Natural killer cell (primary cell): ENCODE measurements around the gene TUBE1. TPM values are rescaled to one million over a fixed set of nuclear protein-coding genes. Genes with fewer than 3 reads are reported as not detected.

Source experiments
- ATAC-seq, 3 donors: fragments of 150-1000 bp in 2 of 3; fragments of 200-7000 bp in 1 of 3; cut with Tn5 transposase; 1 replicate in 1 of 3; 2 replicates in 2 of 3; pipeline ENCODE4 v1.10.0; 2021; ENCODE audit warnings: mild to moderate bottlenecking in 2 of 3, moderate library complexity in 2 of 3
- DNase-seq, 2 donors: peaks; one replicate each; pipeline versions ENCODE4 v3.0.0 to v3.0.0-alpha.2; 2013 to 2021; ENCODE audit warnings: mixed read lengths in 1 of 2
- H3K27ac ChIP-seq: one replicate; pipeline ENCODE4 v1.5.1; 2013; ENCODE audit warnings: mild to moderate bottlenecking, low read length
- H3K27me3 ChIP-seq: one replicate; pipeline ENCODE4 v1.6.1; 2013; ENCODE audit warnings: low read length; ENCODE audit not compliant: control insufficient read depth, insufficient read depth
- H3K36me3 ChIP-seq: one replicate; pipeline ENCODE4 v1.6.1; 2013; ENCODE audit warnings: low read length; ENCODE audit not compliant: control insufficient read depth, insufficient read depth
- H3K4me1 ChIP-seq: one replicate; pipeline ENCODE4 v1.6.1; 2013; ENCODE audit warnings: low read length; ENCODE audit not compliant: control insufficient read depth, insufficient read depth
- H3K4me3 ChIP-seq: one replicate; pipeline ENCODE4 v1.5.1; 2013; ENCODE audit warnings: low read length
- H3K9me3 ChIP-seq: one replicate; pipeline ENCODE4 v1.6.1; 2013; ENCODE audit warnings: low read length; ENCODE audit not compliant: control insufficient read depth, insufficient read depth
- H3K27ac Mint-ChIP-seq, 2 donors: one replicate each; pipeline ENCODE4 v1.8.0; 2022; ENCODE audit warnings: mild to moderate bottlenecking in 2 of 2, mixed read lengths in 2 of 2, moderate library complexity in 1 of 2
- H3K27me3 Mint-ChIP-seq, 2 donors: one replicate each; pipeline ENCODE4 v1.8.0; 2022; ENCODE audit warnings: low read depth in 2 of 2, mixed read lengths in 2 of 2
- H3K36me3 Mint-ChIP-seq: one replicate; pipeline ENCODE4 v1.8.0; 2022; ENCODE audit warnings: mixed read lengths
- H3K4me1 Mint-ChIP-seq, 2 donors: one replicate each; pipeline ENCODE4 v1.8.0; 2022; ENCODE audit warnings: mixed read lengths in 2 of 2
- H3K4me3 Mint-ChIP-seq: one replicate; pipeline ENCODE4 v1.8.0; 2022; ENCODE audit warnings: mild to moderate bottlenecking, moderate library complexity, mixed read lengths
- H3K9me3 Mint-ChIP-seq, 2 donors: one replicate each; pipeline ENCODE4 v1.8.0; 2022; ENCODE audit warnings: mixed read lengths in 2 of 2
- CTCF ChIP-seq: fragments of 200-600 bp; IDR thresholded peaks from one replicate; pipeline ENCODE4 v1.8.0; 2022; ENCODE audit warnings: antibody characterized with exemption
- WGBS: methylation state at CpG from one replicate; pipeline ENCODE4 v1.1.7; 2013; ENCODE audit warnings: missing lambda C conversion rate; ENCODE audit not compliant: insufficient coverage; 5-methylcytosine and 5-hydroxymethylcytosine counted together
- intact Hi-C: fragments of 100-400 bp; cut with micrococcal nuclease; formaldehyde crosslinking; loops from one replicate; pipeline ENCODE4 v1.14.2; 2022
- total RNA-seq, 4 donors: library from RNA; stranded (reverse); fragments of 120-200 nt in 1 of 4; gene quantifications; one replicate each; pipeline versions ENCODE4 v1.2.3 to v1.2.4, GENCODE V29; 2013 to 2022

TUBE1 gene
- total RNA-seq, 3 donors from 2014 or later (not counting 1 experiment from before 2014, with no cell fraction given): 15.6 to 31.2 (median 23.7) TPM

DNA sequence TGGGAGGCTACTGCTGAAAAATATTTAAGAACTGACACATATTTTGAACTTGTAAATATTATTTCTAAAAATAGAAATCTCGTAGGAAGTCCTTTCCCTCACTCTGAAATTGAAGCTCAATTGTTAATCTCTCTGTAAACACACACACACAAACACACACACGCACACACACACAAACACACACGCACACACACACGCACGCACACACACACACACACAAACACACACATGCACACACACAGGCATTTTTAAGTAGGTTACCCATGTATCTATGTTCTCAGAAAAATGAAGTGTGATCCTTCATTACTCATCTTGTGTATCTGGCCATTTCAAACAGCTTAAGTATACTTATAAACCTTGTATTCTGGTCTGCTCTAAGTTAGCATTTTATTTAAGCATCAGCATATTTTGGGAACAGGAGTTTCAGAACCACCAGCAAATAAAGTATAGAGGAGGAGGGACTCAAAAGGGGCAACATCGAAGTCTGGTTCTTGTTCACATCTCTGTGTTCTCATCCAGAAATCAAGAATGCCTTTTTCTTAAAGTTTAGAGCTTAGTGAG is 21.8 kb downstream of the TUBE1 start:
- H3K9me3 ChIP-seq: no peaks in the 10 kb centered on the region
- H3K9me3 Mint-ChIP-seq: no peaks in the 10 kb centered on the region
- H3K4me3 ChIP-seq: no peak overlapping the region
- intact Hi-C loops: no loop called here
- H3K4me3 Mint-ChIP-seq: no peak overlapping the region
- TF ChIP-seq CTCF: no peak
- H3K36me3 ChIP-seq: peaks cover 8% of the 10 kb centered on the region
- H3K36me3 Mint-ChIP-seq: no peaks in the 10 kb centered on the region
- no peak for ATAC-seq
- no peaks in the 10 kb centered on the region for H3K4me1 ChIP-seq
- DNase-seq: no peak
- H3K27me3 ChIP-seq: peaks cover 2% of the 10 kb centered on the region
- peaks cover 0 to 8% of the 10 kb centered on the region in 2 donors for H3K27me3 Mint-ChIP-seq
- H3K27ac Mint-ChIP-seq: no peak overlapping the region
- H3K27ac ChIP-seq: no peak overlapping the region
- no peaks in the 10 kb centered on the region for H3K4me1 Mint-ChIP-seq
- 22% methylated on average over 5 of the region's 6 CpGs for WGBS

DNA sequence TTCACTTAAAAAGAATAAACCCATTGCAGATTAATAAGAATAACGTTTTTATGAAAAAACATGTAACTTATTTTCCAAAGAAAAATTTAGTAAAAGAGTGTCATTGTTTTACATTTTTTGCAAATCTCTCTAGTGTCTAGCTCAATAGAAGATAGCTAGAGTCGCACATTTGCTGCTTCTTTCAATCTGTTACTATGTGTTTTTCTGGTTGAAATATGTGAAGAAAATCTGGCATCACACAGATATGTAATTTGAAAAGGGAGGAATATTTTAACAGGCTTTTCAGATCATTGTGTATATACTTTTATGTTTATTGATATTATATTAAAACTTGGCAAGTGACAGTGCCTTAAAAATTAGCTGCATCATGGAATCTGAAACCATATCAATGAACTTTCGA is 24.3 kb downstream of the TUBE1 start:
- Histone ChIP-seq H3K27ac (no peak overlapping the region), H3K36me3 (no peaks in the 10 kb centered on the region), H3K27me3 (peaks cover 2% of the 10 kb centered on the region), H3K4me3 (no peak overlapping the region), H3K4me1 (no peaks in the 10 kb centered on the region), H3K9me3 (no peaks in the 10 kb centered on the region)
- DNase-seq: no peak
- no peak overlapping the region for H3K27ac Mint-ChIP-seq
- H3K27me3 Mint-ChIP-seq: peaks cover 0 to 8% of the 10 kb centered on the region in 2 donors
- WGBS: 86% methylated on average over 2 of the region's 3 CpGs
- no peaks in the 10 kb centered on the region for H3K36me3 Mint-ChIP-seq
- no peak for ATAC-seq
- no peak for TF ChIP-seq CTCF
- H3K9me3 Mint-ChIP-seq: no peaks in the 10 kb centered on the region
- no peak overlapping the region for H3K4me3 Mint-ChIP-seq
- H3K4me1 Mint-ChIP-seq: no peaks in the 10 kb centered on the region
- intact Hi-C loops: no loop called here

GRCh38 chr6:112061605-112062004 is 25.7 kb downstream of the TUBE1 start:
- H3K9me3 Mint-ChIP-seq: no peaks in the 10 kb centered on the region
- intact Hi-C loops: no loop called here
- H3K36me3 Mint-ChIP-seq: no peaks in the 10 kb centered on the region
- no peak for TF ChIP-seq CTCF
- H3K4me1 ChIP-seq: no peaks in the 10 kb centered on the region
- H3K36me3 ChIP-seq: no peaks in the 10 kb centered on the region
- H3K4me1 Mint-ChIP-seq: no peaks in the 10 kb centered on the region
- no peak overlapping the region for H3K4me3 Mint-ChIP-seq
- DNase-seq: no peak
- no peaks in the 10 kb centered on the region for H3K9me3 ChIP-seq
- no peak overlapping the region for H3K4me3 ChIP-seq
- H3K27me3 ChIP-seq: peaks cover 2% of the 10 kb centered on the region
- no peak for ATAC-seq
- no peak overlapping the region for H3K27ac ChIP-seq
- no peak overlapping the region for H3K27ac Mint-ChIP-seq
- WGBS: 83% methylated on average over 4 of the region's 4 CpGs
- peaks cover 0 to 8% of the 10 kb centered on the region in 2 donors for H3K27me3 Mint-ChIP-seq
